Upper lobe of right lung (tissue), 1 donor: ENCODE measurements around the gene FHOD1. TPM values are rescaled to one million over a fixed set of nuclear protein-coding genes. Genes with fewer than 3 reads are reported as not detected.

Experiments used
- ATAC-seq: fragments of 200-7000 bp; cut with Tn5 transposase; one replicate; pipeline ENCODE4 v1.9.1; 2020; ENCODE audit warnings: mild to moderate bottlenecking, moderate library complexity
- DNase-seq: peaks from one replicate; pipeline ENCODE4 v3.0.0-alpha.2; 2020
- H3K27ac ChIP-seq: fragments of 200-600 bp; one replicate; pipeline ENCODE4 v1.8.0; 2022
- H3K27me3 ChIP-seq: fragments of 200-600 bp; one replicate; pipeline ENCODE4 v1.8.0; 2022; ENCODE audit warnings: mild to moderate bottlenecking
- H3K36me3 ChIP-seq: fragments of 200-600 bp; one replicate; pipeline ENCODE4 v1.8.0; 2022
- H3K4me1 ChIP-seq: fragments of 200-600 bp; one replicate; pipeline ENCODE4 v1.8.0; 2022
- H3K4me3 ChIP-seq: fragments of 200-600 bp; one replicate; pipeline ENCODE4 v1.8.0; 2022; ENCODE audit warnings: mild to moderate bottlenecking
- H3K9me3 ChIP-seq: fragments of 200-600 bp; one replicate; pipeline ENCODE4 v1.8.0; 2022
- intact Hi-C: fragments of 100-400 bp; cut with DNase I; formaldehyde crosslinking; loops from one replicate; pipeline ENCODE4 v1.11.0; 2022
- total RNA-seq: library from RNA; stranded (reverse); fragmentation: NEBNext Ultra II Directional; extraction: Animal tissue kit (Norgen Biotek cat#: 25700); gene quantifications from one replicate; pipeline ENCODE4 v1.2.1, GENCODE V29; 2021
- TF ChIP-seq, protein P1 (sequence below): fragments of 200-600 bp; IDR thresholded peaks from one replicate; pipeline ENCODE4 v1.8.0; 2022; ENCODE audit warnings: antibody characterized with exemption
- donor health status: DM: no; HTN: yes; CAD: no; lungs with severe emphysema.

FHOD1 gene
- total RNA-seq, 1 donor from 2014 or later: 94.9 TPM

DNA sequence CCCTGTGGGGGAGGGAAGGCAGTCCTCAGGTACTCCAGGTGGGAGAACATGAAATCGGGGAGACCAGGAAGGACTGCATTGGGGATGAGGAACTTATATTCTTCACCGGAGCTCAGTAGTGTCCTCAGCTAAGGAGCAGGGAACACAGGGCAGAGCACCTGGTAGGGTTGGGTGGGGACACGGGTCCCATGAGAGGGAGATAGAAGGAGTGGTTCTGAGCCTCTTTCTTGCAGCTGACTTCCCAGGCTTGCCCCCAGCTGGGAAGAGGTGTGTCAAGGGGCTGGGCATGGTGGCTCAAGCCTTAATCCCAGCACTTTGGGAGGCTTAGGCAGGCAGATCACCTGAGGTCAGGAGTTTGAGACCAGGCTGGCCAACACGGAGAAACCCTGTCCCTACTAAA is 2.1 kb downstream of the FHOD1 start:
- Histone ChIP-seq H3K27ac (peak overlapping the region; percentile 83), H3K4me3 (peak overlapping the region; percentile 70), H3K4me1 (peaks cover 67% of the 10 kb centered on the region), H3K36me3 (no peaks in the 10 kb centered on the region), H3K9me3 (no peaks in the 10 kb centered on the region), H3K27me3 (no peaks in the 10 kb centered on the region)
- no peak for ATAC-seq
- intact Hi-C loops: no loop called here
- DNase-seq: no peak
- TF ChIP-seq, protein P1, sequence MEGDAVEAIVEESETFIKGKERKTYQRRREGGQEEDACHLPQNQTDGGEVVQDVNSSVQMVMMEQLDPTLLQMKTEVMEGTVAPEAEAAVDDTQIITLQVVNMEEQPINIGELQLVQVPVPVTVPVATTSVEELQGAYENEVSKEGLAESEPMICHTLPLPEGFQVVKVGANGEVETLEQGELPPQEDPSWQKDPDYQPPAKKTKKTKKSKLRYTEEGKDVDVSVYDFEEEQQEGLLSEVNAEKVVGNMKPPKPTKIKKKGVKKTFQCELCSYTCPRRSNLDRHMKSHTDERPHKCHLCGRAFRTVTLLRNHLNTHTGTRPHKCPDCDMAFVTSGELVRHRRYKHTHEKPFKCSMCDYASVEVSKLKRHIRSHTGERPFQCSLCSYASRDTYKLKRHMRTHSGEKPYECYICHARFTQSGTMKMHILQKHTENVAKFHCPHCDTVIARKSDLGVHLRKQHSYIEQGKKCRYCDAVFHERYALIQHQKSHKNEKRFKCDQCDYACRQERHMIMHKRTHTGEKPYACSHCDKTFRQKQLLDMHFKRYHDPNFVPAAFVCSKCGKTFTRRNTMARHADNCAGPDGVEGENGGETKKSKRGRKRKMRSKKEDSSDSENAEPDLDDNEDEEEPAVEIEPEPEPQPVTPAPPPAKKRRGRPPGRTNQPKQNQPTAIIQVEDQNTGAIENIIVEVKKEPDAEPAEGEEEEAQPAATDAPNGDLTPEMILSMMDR: no peak

DNA sequence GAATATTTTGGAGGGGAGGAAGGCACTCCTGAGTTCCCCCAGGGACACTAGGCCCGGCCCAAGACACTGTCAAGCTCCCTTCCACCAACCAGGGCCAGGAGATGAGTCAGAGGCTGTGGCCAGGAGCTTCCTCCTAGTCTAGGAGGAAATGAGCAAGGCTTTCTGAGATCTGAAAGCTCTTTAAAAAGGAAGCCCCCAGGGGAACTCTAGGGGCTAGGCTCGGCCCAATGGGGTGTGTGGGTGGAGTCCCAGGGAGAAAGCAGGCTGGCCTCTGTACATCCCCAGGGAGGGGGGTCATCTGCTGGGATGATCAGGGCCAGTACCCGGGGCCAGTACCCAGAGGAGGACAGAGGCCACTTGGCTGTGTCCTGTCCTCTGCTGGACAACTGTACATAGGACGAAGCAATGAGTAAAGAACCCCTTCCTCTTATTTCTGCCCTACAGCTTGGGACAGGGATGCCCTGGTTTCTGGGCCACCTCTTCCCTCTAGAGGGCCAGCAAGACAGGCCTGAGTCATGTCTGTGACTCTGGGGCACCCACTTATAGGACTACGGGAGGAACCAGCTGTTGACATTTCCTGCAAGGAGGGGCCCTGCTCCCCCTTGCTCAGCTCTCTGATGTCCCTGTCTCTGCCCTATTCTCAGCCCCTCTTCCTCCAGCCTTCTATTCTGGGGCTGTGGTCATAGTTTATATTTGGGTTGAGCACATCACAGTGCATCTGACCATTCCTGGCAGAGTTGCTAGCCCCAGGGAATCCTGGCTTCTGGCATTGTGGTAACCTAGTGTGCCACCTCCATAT is 2.7 kb downstream of the FHOD1 start:
- DNase-seq: peak; percentile 86

DNA sequence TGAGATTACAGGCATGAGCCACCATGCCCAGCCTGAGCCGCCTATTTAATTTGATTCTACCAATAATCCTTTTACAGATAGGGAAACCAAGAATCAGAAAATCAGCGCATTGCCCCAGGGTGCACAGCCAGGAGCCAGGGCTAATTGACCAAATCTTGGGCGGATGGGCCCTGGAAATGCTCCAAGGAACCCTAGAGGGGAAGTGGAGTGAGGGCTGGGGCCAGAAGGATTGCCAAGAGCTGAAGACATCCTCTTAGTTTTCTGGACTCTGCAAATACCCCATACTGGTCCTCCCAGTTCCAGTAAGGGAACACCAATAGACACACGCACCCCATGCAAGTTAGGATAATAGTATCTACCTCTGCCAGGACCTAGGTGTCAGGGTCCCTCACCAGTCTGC is 3.8 kb downstream of the FHOD1 start:
- H3K27ac ChIP-seq: peak overlapping the region; percentile 83
- intact Hi-C loops: no loop called here
- H3K27me3 ChIP-seq: no peaks in the 10 kb centered on the region
- H3K36me3 ChIP-seq: peaks cover 16% of the 10 kb centered on the region
- H3K4me3 ChIP-seq: peak overlapping the region; percentile 11
- ATAC-seq (no peak), DNase-seq (no peak)
- H3K4me1 ChIP-seq: peaks cover 76% of the 10 kb centered on the region
- H3K9me3 ChIP-seq: no peaks in the 10 kb centered on the region
- TF ChIP-seq, protein P1: no peak

More for the DNA sequence above, 2.7 kb downstream of the FHOD1 start:
- Histone ChIP-seq H3K4me3 (peak overlapping the region; percentile 70), H3K36me3 (peaks cover 5% of the 10 kb centered on the region), H3K4me1 (peaks cover 73% of the 10 kb centered on the region), H3K27me3 (no peaks in the 10 kb centered on the region), H3K27ac (peak overlapping the region; percentile 83), H3K9me3 (no peaks in the 10 kb centered on the region)
- intact Hi-C loops: no loop called here
- TF ChIP-seq, protein P1: peak; percentile 10
- peak; percentile 12 for ATAC-seq

DNA sequence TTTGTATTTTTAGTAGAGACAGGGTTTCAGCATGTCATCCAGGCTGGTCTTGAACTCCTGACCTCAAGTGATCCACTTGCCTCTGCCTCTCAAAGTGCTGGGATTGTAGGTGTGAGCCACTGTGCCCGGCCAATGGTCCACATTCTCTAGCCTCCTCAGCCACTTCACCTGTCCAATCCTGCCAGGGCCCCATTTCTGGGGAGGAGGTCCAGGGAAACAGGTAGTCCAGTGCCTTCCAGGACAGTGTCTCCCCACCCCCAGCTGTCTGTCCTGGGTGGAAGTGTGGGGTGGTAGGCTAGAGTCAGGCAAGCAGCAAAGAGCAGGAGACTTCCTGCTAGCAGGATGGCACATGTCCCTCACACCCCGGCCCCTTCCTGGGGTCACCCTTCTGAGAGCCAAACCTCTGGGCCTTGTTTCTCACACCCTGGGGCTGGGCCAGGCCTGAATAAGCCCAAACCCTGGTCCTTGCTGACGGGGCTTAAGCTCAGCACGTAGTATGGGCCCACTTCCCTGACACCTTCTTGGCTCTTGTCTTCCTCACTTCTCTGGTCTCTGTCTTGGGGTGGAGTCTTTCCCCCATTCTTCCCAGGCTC is 5.0 kb downstream of the FHOD1 start:
- Histone ChIP-seq H3K27ac (peak overlapping the region; percentile 83), H3K27me3 (no peaks in the 10 kb centered on the region), H3K9me3 (no peaks in the 10 kb centered on the region), H3K4me1 (peaks cover 67% of the 10 kb centered on the region), H3K4me3 (no peak overlapping the region), H3K36me3 (peaks cover 29% of the 10 kb centered on the region)
- intact Hi-C loops: no loop called here
- TF ChIP-seq, protein P1: no peak
- ATAC-seq (no peak), DNase-seq (peak; percentile 78)

DNA sequence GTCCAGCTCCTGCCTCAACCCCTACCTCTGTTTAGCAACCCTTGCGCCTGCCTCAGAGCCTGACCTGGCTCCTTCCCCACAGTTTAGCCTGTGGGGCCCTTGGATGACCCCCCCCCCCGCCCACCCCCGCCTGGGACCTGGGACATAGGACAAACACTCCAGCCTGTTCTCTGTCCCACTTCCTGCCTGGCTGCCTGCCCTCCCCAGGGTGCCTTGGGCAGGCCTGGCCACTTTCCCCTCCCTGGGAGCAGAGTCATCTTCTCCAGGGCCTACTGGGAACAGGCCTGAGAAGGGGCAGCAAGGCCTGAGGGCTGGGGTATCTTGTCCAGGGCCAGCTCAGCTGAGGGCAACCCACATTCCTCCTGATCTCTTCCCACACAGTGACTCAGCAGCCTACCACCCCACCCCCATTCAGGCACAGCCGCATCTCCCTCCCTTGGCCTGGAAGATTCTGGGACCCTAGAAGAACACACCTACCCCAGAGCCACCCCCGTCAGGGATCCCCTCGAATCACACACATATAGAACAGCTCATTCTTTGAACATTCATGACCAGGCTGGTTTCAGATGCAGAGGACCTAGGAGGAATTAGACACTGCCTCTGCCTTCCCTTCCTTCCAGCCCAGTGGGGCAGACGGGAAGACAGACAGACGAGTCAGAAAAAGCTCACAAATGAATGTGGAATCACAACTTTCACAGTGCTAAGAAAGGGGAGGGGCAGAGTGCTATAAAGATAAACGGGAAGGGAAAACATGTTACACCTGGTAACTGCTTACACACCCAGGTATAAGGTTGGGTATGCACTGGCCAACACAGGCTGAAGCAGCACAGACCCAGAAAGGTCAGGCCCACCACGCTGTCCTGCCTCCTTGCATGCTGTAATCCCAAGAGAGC is 6.0 kb downstream of the FHOD1 start:
- Histone ChIP-seq H3K4me1 (peaks cover 67% of the 10 kb centered on the region), H3K36me3 (peaks cover 38% of the 10 kb centered on the region), H3K4me3 (no peak overlapping the region), H3K9me3 (no peaks in the 10 kb centered on the region), H3K27me3 (no peaks in the 10 kb centered on the region), H3K27ac (peak overlapping the region; percentile 83)
- intact Hi-C loops: no loop called here
- TF ChIP-seq, protein P1: no peak
- peak; percentile 67 for ATAC-seq
- peak; percentile 93 for DNase-seq
